Anterior cingulate cortex (tissue), 58 donors: ENCODE data around the gene RAB22A.
A peak's percentile ranks its signal among the peaks of the same experiment; 100 is the strongest.

Source experiments
- DNase-seq, 58 donors: peaks; one replicate each; lab custom pipeline; 2025; lab: John Stamatoyannopoulos, UW

RAB22A gene

GRCh38 chr20:58309591-58310290 is at the start of gene RAB22A:
RAB22A (plus strand) TSS chr20:58309715; CDS start chr20:58309977, 262 bp downstream.
- DNase-seq = peak in 48 of 58 donors; percentile 12 to 80 (median 60)

GRCh38 chr20:58260006-58260405 is 49.5 kb upstream of the RAB22A start:
- no peak for DNase-seq

- DNase-seq = no peak
Measured at GRCh38 chr20:58261660-58262059, 47.9 kb upstream of the RAB22A start.

GRCh38 chr20:58264271-58264670 is 45.2 kb upstream of the RAB22A start:
- DNase-seq = no peak

- no peak for DNase-seq
Measured at GRCh38 chr20:58267389-58268215, 41.9 kb upstream of the RAB22A start.

GRCh38 chr20:58268421-58268821 is 41.1 kb upstream of the RAB22A start:
- DNase-seq = no peak

GRCh38 chr20:58268936-58269619 is 40.4 kb upstream of the RAB22A start:
- DNase-seq = no peak

GRCh38 chr20:58271606-58272351 is 37.7 kb upstream of the RAB22A start:
- DNase-seq = peak in 2 of 58 donors; percentile 2 to 3

GRCh38 chr20:58274384-58274783 is 35.1 kb upstream of the RAB22A start:
- DNase-seq = no peak

GRCh38 chr20:58277107-58277506 is 32.4 kb upstream of the RAB22A start:
- no peak for DNase-seq

GRCh38 chr20:58277578-58278472 is 31.7 kb upstream of the RAB22A start:
- DNase-seq = no peak

- DNase-seq = no peak
Measured at GRCh38 chr20:58286729-58287128, 22.8 kb upstream of the RAB22A start.

- no peak for DNase-seq
Measured at GRCh38 chr20:58287638-58288037, 21.9 kb upstream of the RAB22A start.

- DNase-seq = no peak
Measured at GRCh38 chr20:58289143-58289542, 20.4 kb upstream of the RAB22A start.

GRCh38 chr20:58293453-58293852 is 16.1 kb upstream of the RAB22A start:
- DNase-seq = peak in 17 of 58 donors; percentile 6 to 62 (median 27)

- no peak for DNase-seq
Measured at GRCh38 chr20:58294497-58295455, 14.7 kb upstream of the RAB22A start.

GRCh38 chr20:58296051-58296837 is 13.3 kb upstream of the RAB22A start:
- DNase-seq = no peak
